GM21360 (cell line): ENCODE measurements around the gene PKLR.
"Not testable (repeated sequence)": the region's sequence is repeated elsewhere in the genome, so short reads cannot be mapped to it uniquely, and the experiment has no call there.

Experiments used
- ATAC-seq: cut with Tn5 transposase; IDR thresholded peaks from one replicate; pipeline ENCODE4 v1.9.1; 2021; ENCODE audit warnings: mild to moderate bottlenecking, moderate library complexity; ENCODE audit not compliant: unreplicated experiment

The PKLR gene

DNA sequence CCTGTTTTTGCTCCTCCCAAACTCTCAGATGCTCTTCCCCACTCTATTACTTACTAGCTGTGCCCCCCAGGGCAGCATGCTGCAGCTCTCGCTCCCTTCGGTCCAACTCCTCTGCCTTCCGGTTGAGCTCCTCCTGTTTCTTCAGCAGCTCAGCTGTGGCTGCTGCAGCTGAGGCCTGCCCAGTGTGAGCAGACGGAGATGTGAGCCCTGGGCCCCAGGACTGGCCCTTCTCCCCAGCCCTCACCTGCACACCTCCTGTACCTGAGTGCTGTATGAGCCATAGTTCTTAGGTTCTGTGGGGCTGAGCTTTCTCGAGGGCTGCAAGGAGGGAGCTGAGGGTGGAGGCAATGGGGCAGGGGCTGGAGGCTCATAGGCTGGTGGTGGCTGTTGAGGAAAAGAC lies 41.0 kb downstream of the PKLR start:
- no peak for ATAC-seq

DNA sequence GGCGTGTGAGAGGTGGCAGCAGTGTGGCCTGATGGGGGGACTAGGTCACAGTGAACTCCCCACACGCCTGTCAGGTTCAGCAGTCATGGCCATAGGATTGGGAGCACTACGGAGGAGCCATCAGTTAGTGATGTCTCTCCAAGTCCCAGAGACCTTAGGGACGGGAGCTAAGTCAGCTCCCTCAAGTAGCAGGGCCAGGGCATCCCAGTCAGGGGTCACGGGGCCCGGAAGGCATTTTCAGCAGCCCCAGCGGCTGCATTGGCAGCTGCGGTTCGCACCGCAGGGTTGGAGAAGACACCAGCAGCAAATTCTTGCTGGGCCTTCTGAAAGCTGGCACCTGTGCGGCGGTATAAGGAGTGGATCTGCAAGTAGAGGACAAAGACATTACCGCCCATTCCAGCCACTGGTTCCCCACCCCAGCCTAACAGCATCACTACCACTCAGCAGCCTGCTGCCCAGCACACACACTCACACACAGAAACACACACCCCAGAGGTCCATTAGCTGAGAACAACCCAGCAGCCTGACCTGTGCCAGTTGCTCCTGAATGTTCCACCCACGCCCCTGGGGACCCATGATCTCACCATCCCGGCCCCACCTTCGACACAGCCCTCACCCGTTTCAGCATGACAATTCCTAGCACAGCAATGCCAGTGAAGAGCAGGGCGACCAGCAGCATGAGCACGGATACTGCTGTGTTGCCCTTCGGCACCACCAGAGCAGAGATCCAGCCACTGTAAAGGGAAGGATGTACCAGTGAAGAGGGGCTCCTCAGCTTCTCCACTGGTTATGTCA lies 45.0 kb downstream of the PKLR start:
- ATAC-seq: no peak

DNA sequence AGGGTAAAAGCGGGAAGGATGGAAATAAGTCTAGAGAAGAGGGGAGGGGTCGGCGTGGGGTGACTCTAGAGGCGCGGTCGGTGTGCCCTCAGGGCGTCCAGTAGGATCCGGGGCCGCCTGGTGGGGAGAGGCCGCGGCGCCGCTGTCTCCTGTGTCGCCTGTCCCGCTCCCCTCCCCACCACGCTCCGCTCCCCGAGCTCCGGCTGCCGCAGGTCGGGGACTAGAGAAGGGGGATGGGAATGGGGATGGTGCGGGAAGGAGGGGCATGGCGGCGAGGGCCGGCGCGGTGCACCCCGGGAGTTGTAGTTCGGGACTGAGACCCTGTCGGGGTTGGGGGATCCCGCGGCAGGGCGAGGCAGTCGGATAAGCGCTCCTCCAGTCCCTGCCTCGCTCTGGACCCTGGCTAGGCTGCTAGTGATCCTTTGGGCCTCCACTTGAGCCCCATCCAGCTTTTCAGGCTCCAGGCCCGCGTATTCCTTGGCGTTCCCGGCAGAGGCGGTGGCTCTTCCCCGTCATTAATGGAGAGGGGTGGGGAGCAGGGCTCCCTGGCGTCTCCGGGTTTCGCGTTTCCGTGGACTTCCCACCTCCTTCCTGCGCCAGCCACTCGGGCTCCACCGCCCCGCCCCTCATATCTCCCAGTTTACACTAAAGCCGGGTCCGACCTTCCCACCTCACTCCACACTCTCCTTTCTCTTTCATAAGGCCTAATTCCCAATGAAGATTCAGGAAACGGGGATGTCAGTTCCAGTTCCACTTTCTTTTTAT lies 45.8 kb downstream of the PKLR start, which contains the start of gene ENTREP3:
Gene ENTREP3 (minus strand): TSS at position 241 of the 765 bp plus-strand sequence. CDS start 606 bp downstream, outside the sequence.
- peak; percentile 42 for ATAC-seq

DNA sequence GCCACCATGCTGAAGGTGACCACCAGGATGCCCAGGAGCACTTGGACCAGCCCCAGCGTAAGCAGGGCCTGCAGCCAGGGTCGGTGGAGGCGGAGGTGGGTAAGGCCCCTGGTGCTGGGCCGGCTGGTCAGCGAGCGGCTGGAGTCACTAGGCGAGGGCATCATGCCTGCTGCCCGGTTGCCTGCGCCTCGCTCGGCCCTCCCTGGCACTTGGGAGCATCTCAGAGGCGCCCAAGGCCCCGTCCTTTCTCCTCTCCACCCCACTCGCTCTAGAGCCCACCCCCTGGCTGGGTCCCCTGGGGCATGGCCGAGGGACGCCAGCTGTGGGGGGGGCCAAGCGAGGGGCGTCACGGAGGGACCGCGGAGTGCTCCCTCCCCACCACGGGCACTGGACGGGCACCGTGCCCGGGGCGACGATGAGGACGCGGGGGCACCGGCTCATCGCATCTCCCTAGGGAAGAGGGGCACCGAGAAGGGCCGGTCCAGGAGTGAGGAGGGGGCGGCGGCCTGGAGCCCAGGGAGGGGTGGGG lies 46.5 kb downstream of the PKLR start:
- ATAC-seq: no peak

DNA sequence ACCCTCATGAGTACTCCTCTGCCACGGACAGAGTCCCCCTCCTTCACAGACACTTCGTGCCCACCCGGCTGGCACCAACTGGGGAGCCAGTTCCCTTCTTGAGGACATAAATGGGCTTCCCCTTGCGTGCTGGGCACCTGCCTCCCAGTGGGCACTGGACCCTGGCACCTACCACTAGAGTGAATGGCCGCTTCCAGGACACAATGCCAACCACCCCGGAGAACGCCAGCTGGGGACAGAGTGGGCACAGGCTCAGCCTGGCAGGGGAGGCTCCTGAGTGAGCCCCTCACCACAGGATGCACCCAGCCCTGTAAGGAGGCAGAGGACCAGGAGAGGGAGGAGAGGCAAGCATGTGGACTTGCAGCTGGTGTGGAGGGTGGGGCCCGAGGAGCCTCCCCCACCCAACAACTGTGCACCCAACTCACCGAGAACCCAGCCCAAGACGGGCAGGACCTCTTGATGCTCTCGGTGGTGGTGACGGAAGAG lies 47.0 kb downstream of the PKLR start:
- ATAC-seq: no peak

DNA sequence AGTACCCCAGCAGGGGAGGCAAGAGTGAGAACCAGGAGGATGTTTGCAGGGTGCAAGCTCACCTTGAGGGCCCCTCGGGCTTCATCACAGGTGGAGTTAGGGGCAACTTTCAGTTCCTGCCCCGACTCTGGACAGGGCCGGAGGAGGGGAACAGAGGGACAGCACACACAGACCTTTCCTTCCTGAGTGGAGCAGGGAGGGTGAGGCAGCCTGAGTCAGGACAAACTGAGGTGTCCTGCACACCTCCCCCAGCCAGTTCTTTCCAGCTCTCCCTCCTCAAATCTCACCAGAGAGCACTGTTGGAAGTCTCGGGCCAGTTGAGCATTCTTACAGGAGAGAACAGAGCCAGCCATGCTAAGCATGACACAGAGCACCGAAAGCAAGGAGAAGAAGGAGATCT lies 47.4 kb downstream of the PKLR start:
- ATAC-seq: no peak

DNA sequence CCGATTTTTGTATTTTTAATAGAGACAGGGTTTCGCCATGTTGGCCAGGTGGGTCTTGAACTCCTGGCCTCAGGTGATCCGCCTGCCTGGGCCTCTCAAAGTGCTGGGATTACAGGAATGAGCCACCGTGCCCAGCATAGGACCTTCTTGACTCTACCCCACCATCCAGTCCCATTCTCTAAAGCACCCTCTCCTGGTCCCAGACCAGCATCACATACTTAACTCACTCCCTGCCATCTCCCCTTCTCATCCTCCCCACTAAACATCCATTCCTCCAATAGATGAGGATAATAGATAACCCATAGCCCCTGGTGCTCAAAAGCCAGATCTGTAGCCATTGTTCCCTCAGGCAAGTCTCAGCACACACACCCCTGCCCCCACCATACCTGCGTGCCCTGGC lies 48.0 kb downstream of the PKLR start:
- no peak for ATAC-seq

DNA sequence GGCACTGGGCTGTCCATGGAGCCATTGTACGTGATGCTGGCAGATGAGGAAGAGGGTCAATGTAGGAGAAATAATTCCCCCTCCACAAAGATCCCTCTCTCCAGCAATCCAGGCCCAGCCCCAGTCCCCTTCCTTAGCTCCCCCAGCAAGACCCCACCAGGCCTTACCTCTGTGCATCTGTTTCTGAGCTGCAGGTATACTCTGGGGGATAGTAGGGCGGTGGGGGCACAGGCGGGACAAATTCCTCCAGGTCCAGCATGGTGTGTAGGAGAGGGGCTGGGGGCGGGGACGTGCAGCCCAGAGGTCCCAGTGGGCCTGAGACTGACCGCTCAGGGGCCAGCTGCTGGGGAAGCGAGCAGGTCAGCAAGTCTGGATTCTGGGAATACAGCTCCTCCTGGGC lies 49.7 kb downstream of the PKLR start:
- no peak for ATAC-seq

DNA sequence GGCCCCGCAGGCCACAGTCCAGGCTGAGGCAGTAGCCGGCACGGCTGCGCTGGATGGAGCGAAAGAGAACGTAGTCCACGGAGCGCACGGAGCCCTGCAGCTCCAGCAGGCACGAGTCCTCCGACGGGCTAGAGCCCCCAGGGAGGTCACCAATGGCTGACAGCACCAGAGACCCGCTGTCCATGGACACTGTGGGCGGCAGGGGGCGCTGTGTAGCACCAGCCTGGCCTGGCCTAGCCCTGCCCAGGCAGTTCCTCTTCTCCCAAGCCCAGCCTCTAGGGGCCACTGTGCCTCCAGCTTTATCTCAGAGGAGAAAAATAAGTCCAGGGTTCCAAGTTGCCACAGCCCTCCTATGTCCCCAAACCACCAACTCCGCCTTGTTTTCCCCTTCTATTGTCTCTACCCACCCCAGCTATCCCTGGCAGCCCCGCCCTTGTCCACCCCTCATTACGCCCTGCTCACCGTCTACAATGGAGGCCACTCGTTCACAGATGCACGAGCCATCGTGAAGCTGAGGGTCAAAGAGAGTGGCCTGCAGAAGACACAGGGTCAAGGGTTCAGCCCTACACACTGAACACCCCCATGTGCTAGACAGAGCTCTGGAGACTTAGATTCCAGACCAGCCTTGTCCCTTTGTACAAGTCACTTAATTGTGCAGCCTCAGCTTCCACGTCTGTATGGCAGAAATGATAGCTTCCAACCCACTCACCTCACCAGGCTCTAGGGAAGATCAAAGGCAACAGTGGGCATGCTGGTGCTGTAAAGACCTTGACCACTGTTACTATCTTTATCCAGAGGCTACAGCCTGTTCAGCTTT lies 50.4 kb downstream of the PKLR start:
- ATAC-seq: peak; percentile 66

DNA sequence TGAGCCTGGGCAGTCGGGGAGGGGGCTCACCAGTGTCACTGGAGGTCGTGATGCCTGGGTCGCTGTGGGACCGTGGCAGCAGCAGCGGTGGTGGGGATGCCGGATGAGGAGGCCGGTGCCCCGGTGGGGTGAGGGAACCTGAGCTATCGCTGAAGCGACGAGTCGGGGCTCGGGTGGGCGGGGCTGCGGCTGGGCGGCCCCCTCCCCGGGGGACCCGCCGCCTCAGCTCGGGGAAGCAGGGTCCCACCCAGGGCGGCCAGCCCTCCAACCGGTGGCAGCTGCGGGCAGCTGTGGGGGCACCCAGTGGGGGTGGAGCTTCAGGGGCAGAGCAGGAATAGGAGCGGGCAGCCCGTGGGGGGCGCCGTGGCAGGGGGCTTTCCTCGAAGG lies 51.0 kb downstream of the PKLR start:
- peak; percentile 16 for ATAC-seq

DNA sequence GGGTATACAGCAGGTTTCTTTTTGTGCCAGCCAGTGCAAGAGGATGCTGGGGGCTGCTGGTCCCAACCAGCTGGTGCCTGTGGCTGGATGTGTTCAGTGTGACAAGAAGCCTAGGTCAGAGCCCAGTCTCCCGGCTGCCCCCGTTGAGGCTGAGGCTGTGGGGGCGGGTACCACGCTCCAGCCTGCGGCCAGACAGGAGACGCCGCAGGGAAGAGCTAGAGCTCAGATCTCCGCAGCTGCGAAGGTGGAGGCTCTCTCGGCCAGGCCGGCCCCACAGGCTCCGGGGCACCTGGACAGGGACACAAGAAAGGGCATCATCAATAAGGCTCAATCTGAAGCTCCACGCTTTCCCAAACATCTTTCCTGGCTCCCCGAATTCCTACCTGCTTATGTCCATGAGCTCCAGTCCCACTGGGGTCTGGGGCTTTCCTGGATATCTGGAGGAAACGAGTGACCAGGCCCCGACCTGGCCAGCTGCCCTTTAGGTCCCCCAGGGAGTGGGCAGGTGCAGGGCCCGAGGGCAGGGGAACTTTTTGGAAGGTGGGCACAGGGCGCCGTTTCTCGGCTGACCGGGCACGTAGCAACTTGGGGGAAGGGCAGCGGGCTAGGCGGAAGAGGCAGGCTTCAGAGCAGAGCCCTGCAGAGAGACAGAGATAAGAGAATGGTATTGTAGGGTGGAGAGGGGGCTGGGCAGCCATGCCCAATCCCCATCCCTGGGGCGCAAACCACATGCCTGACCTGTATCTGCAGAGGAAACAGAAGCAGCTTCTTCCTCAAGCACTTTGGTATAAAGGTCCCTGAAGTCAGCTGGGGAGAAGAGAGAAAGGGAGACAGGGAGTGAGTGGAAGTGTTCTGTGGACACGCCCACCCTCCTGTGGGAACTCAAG lies 53.3 kb downstream of the PKLR start:
- ATAC-seq: no peak

DNA sequence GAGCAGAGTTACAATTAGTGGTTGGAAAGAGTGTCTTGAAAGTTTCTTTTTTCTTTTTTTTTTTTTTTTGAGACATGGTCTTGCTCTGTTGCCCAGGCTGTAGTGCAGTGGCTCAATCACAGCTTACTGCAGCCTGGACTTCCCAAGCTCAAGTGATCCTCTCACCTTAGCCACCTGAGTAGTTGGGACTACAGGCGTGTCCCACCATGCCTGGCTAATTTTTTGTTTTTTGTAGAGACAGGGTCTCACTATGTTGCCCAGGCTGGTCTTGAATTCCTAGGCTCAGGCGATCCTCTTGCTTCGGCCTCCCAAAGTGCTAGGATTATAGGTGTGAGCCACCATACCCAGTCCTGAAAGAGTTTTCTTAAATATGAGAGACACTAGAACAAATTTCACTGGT lies 54.4 kb downstream of the PKLR start:
- ATAC-seq: not testable (repeated sequence)

DNA sequence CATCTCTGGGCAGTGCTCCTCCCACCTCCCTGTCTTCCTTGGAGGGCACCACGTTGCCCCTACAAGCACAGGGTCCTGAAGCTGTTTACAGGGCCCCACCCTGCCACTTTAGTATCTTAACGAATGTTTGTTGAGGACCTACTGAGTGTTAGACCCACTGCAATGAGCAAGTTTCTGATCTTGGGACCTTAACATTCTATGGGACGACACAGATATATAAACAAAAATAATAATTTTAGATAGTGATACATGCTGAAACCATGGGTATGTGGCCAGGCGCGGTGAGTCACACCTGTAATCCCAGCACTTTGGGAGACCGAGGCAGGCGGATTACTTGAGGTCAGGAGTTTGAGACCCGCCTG lies 56.1 kb downstream of the PKLR start:
- no peak for ATAC-seq

DNA sequence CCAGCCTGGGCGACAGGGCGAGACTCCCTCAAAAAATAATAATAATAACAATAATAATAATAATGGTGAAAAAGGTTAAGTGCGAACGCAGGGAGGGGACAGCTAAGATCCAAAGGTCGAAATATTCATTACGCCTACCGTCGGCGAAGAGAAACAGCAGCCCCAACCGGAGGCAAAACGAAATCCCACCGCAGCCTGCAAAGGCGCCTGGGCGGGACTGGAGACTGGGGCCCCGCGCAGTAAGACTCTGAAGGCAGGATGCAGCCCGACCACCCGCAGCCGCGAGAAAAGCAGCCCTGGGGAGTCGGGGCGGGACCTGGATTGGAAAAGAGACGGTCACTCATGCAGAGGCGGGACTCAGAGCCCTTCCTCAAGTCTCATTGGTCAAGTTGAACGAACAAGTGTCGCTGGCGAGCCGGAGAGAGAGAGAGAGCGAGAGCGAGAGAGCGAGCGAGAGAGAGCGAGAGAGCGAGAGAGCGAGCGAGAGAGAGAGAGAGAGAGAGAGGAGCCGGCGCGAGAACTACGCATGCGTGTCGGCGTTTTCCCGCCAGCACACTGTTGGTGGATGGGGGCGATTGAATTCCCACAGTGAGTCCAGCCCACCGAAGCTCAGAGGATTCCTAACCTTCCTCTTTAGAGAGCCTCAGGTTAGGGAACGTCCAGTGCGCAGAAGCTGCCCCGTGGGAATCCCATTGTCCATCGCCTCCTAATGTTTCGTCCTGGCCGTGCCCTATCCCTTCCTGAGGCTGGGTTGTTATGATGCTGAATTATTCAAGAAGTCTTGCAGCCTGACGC lies 56.7 kb downstream of the PKLR start:
- ATAC-seq: peak; percentile 77

DNA sequence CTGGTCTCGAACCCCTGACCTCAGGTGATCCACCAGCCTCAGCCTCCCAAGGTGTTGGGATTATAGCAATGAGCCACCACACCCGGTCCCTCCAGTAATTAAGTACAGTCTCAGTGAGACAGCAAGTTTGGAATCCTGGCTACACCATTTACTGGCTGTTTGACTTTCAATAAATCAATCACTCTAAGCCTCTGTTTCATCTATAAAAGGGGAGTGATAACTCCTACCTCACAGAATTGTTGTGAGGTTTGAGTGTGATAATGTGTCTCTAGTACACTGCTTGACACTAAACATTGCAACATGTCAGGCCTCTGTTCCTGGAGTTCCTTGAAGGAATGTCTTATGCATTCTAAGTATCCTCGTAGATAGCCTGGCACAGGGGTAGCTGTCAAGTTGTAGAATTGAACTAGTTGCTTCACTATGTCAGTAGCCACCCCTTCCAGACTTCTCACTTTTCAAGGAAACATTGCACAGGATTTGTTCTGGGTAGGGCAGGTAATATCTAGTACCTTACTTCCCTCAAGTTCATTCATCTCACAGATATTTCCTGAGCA lies 58.4 kb downstream of the PKLR start:
- no peak for ATAC-seq

DNA sequence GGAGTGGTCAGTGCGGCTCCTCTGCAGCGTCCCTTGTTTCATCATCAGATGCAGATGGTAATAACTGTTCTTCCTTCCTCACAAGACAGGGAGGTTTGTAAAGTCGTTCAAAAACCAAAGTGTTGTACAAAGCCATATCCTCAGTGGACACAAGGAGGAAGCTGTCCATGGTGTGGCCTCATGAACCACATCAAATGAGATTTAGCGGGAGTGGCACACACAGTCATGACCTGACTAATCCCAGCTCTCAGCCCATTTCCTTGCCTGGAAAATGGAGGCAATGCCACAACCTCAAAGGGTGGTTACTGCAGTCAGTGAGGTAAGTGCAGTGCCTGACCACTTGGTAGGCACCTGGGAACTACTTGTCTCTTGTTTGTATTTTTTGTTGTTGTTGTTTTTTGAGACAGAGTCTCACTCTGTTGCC lies 59.4 kb downstream of the PKLR start:
- no peak for ATAC-seq

DNA sequence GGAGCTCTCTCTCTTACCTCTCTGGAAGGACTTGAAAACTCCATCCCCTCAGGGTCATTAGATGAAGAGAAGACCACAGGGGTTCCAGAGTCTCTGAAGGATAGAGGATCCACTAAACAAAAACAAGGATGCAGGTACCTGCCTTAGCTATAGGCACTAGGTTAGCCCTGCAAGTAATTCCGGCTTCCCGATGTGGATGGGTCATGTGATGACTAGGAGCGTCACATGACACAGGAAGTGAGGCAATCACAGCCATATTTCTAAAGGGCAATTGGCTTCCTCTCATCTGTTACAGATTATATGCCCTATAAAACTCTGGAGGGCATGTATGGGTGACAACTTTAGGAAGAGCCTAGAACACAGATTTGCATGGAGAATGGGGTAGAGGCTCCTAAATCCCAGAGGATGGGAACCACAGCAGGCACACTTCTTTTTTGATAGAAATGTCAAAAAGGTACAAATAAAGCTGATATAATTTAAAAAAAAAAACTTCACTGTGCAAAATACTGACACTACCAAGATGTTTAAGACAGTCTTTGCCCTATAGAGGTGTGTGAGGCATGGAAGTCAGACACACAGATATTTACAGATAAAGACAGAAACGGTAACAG lies 60.1 kb downstream of the PKLR start:
- no peak for ATAC-seq
